HG03558 (cell line): ENCODE results near the gene PWWP2A.
"Not testable (repeated sequence)": the region's sequence is repeated elsewhere in the genome, so short reads cannot be mapped to it uniquely, and the experiment has no call there.

ENCODE experiments used
- ATAC-seq: cut with Tn5 transposase; IDR thresholded peaks from one replicate; pipeline ENCODE4 v1.9.1; 2021; ENCODE audit warnings: moderate number of reproducible peaks; ENCODE audit not compliant: unreplicated experiment; ENCODE audit errors: extremely low read depth

The PWWP2A gene

DNA sequence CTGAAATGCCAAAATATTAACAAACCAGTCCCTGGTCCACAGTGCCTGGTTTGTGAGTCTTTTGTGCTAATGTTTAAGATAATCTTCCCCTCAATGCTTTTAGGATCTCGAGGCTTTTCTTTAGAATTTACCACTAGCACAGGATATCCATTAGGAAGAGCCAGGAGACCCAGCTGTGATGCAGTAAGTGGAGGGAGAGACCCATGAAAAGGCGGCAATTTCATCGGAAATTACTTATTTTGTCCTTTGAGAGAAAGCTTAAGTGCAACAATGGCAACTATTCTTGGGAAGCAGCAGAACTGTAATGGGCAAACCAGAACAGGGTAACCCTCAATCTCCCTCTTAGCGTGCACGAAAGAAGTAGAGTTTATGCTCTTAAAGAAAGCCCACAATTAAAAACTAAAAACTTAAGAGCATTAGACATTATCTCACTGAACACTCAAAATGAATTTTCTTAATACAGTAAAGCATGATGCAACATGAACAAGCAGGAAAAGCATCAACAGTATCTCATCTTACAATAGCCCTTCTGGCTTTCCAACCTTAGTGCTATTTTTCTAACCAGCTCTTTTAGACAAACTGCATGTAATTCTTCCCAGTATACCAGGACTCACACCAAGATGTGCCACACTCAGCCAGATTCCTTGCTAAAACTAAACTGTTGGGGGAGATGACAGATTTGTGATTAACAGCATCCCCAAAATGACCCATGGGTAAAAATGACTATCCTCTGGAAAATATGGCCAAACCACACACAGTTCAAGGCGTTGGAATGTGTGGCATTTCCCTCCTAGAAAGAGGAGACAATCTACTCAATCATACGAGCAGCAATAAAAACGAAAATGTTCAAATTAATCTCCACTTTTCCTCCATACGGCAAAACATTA is 36.4 kb downstream of the PWWP2A start:
- ATAC-seq = no peak

DNA sequence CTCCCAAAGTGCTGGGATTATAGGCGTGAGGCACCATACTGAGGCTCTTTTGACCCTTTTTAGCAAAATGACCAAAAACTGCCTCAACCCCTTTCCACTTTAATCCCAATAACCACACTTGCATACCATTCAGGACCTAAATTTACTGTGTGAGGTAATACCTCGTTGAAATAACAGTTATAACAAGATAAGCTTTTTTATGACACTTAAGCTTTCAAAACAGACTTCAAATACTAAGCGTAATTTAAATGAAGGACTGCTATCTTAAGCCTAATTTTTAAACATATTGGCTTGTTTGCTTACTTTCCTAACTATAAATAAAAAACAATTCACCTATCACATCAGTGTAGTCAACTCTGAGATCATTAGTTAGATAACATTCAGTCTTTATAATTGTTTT is 37.8 kb downstream of the PWWP2A start:
- ATAC-seq = no peak

DNA sequence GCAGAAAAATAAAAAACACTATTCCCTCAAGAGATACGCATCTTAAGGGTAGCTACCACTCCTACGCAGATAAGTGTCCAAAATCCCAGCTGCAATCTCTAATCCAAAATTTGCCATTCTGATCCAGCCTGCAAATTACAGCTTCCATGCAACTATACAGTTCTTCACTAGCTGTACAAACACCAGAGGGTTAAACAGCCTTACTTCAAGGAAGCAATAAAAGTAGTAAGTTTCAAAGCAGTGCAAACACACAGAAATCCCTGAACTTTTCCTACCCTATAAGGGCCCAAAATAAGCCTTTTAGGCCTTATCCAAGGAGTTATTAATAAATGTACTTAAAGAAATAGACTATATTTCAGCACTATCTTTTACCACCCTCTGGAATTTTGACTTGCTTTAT is 39.5 kb downstream of the PWWP2A start:
- no peak for ATAC-seq

DNA sequence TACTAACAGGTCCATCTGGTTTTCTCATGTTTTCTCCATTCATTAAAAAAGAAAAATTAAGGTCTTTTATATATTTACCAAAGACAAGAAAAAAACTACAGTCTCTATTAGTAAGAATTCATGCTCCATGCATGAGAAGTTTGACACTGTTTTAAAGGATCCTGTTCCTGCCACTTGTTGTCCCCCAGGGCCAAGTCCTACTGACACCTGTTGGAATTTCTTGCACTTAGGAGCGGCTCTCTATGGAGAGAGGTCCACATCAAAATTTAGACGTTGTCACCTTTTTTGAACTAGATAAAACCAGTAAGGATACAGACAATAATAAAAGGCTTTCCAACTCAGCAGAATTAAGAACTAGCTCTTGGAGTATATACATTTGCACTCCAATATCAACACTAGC is 42.3 kb downstream of the PWWP2A start:
- no peak for ATAC-seq

DNA sequence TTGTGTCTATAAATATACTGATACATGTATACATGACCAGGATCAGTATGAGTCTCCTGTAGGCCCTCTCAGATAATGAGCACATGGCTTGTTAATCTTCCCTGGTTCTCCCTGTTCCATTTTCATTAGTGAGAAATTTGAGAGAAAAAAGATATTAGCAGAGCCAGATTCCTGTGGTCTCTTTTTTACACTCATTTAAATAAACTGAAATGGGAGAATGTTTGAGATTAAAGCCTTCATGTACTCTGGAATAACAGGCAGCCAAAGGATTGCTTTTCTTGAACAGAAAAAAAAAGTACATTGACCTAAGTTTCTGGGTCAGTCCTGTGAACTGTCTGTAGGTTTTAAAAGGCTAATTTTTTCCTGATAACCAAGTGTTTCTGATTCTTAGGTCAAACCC is 44.2 kb downstream of the PWWP2A start:
- ATAC-seq = no peak

DNA sequence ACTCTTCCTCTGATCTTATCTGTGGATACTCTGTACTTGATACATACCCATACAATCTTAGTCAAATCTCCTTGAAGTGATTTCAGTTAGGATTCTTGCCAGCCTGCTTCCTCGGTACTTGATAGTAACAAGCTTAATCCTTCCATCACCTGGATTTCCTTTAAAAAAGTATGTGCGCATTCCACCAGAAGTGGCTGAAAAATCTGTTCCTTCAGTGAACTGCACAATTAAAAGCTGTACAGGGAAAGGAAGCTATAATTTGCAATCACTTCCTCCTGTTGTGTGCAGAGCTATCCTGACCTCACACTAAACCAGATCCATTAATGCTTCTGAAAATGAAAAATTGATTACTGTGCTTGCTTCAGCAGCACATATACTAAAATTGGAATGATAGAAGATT is 47.3 kb downstream of the PWWP2A start:
- ATAC-seq = no peak

DNA sequence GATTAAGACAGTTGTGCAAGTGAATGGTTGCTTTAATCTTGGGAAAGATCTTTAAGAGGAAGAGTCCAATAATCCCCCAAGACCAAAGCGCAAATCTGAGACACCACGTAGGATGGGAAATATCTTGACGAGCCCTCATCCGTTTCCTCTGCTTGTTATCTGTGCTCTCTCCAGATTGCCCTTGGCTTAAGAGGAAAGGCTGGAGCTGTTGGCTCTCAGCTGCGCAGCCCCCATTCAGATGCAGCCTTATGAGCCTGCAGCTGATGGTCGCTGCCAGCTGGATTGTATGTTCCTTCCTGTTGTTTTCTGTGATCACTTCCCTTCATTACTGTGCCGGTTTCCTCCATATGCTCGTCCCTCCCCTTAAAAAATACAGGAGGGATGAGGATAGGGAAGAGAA is 47.7 kb downstream of the PWWP2A start:
- no peak for ATAC-seq

DNA sequence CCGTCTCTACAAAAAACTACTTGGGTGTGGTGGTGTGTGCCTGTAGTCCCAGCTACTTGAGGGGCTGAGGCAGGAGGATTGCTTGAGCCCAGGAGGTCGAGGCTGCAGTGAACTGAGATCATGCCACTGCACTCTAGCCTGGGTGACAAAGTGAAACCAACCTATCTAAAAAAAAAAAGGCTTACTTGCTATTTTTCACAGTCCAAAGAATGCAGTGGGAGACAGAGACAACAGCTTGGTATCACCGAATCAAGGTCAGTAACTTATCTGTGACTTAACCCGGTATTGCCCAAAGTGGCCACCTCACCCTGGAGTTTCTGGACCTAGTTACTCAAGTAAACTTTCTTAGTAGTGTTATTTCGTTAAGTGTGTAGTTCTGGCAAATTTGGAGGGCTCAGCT is 50.1 kb downstream of the PWWP2A start:
- ATAC-seq = not testable (repeated sequence)

DNA sequence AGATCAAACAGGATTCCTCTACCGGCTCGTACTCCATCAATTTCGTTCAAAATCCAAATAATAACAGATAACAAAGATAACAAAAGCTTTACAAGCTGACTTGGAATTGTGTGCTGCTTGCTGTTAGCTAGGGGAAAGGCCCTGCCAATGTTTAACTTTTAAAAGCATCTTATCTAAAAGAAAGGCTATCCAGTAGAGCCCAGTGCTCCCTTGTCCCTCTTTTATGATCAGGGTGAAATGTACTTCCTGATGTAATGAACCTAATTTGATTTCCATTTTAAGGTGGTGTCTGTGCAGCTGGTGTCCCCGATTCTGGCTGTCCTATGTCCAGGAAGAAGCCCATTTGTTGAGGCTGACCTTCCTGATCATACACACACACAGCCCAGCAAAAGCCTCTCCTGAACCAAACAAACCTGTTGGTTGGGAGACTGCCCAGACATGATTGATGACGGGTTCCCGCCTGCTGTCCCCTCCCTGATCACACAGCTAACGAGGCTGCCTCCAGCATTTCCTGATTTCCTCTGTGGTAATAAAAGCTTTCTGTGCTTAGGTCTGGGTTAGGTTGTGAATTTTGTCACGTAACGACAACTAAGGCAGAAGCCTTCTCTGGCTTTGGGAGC is 54.1 kb downstream of the PWWP2A start:
- no peak for ATAC-seq

DNA sequence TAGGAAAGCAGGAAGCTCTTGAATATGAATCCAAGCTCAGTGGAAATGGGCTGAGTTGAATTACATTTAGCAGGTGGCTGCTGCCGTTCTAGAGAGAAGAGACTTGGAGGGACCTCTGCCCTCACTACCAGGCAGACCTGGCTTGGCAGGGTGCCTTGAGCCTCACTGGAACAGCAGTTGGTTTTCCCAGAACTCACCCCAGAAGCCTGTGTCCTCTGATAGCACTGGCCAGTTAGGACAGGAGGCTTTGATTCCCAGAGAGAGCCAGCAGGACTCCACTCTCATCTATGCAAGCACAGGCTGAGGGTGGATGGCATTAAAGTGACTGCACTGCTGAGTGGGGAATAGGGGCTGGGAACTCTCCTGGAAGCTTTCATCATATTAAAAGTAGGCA is 54.8 kb downstream of the PWWP2A start:
- ATAC-seq = no peak

DNA sequence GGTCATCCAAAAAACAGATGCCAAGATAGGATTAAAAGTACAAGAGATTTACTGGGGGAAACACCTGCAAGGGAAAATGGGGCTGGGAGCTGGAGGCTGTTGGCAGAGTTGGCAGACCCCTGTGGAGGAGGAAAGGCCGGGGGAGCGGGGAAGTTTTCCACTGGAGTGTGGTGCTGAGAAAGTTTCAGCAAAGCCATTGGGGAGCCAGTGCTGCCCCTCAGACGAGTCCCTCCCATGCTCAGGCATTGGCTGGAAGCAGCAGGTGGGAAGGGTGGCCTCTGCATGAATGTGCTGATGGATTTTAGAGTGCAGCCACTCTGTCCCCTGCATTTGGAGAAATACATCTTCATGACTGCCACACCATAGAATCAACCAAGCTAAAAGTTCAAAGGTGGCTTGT is 57.5 kb downstream of the PWWP2A start:
- ATAC-seq = no peak

DNA sequence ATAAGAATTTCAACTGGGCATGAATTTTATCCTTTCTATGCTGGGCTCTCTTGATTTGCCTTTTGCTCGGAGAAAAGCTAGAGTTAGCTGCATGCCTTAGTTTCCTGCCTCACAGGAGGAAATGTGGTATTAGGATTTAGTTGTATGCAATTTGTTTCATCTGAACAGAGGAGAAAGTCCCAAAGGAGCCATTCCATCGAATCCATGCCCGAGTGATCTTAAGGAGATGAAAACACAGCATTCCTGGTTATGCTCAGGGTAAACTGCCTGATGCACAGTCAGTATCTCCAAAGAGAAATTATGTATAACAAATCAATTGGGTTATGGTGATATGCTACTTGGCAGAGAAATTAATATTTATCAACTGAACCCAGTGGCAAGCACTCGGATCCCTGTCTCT is 59.2 kb downstream of the PWWP2A start:
- no peak for ATAC-seq

DNA sequence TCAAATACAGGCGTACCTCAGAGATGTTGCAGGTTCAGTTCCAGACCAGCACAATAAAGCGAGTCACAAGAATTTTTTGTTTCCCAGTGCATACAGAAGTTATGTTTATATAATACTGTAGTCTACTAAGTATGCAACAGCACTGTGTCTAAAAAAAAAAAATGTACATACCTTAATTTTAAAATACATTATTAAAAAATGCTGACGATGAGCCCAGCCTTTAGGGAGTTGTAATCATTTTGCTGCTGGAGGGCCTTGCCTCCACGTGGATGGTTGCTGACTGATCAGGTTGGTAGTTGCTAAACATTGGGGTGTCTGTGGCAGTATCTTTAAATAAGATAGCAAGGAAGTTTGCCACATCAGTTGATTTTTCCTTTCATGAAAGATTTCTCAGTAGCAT is 62.0 kb downstream of the PWWP2A start:
- no peak for ATAC-seq

DNA sequence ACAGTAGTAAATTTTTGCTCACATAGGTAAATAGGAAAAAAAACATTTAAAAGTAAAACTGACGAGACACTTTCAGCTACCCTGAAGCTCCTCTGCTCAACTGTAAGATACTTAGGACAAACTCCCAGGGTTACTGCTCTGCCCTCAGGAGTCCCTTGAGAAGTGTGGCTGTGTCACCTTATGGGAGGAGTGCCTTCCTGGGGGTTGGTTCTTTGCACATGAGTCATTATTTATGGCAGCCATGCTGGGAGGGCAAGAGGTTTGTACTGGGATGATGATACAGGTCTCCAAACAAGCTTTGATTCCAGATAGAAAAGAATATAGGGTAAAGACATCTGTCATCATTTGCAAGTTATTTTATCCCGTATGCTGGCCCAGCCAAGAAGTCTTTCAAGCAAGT is 64.4 kb downstream of the PWWP2A start:
- ATAC-seq = no peak

DNA sequence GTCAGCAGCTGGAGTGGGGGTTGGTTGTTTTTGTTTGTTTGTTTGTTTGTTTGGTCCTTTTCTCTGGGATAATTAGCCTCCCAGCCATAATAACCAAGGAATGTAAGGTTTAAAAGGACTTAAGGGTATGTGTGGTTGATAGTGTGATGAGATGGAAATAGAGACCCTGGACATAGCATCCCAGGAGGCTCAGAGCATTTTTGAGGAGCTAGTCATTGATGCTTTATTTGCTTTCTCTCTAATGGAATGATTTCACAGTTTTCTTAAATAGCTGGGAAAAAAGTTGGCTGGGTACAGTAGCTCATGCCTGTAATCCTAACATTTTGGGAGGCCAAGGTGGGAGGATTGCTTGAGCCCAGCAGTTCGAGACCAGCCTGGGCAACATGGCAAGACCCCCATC is 65.2 kb downstream of the PWWP2A start:
- no peak for ATAC-seq

DNA sequence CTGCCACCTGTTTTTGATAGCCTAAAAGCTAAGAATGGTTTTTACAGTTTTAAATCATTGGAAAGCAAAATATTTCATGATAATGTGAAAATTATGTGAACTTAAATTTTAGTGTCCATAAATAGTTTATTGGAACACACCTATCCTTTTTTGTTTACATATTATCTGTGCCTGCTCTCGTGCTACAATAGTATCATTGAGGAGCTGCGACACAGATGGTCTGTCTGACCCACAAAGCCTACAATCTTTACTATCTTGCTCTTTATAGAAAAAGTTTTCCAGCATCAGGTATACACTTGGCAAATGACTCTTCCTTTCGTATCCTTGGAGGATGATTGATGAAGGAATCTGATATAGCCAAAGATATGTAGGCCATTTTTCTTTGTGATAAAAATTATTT is 70.2 kb downstream of the PWWP2A start:
- no peak for ATAC-seq

DNA sequence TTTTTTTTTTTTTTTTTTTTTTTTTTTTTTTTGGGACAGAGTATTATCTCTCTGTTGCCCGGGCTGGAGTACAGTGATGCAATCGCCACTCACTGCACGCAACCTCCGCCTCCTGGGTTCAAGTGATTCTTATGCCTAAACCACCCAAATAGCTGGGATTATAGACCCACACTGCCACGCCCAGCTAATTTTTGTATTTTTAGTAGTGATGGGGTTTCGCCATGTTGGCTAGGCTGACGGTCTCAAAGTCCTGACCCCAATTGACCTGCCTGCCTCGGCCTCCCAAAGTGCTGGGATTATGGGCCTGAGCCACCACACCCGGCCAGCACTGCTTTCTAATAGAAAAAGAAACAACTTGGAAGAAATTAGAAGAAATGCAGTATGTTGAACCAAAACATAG is 71.1 kb downstream of the PWWP2A start:
- no peak for ATAC-seq

DNA sequence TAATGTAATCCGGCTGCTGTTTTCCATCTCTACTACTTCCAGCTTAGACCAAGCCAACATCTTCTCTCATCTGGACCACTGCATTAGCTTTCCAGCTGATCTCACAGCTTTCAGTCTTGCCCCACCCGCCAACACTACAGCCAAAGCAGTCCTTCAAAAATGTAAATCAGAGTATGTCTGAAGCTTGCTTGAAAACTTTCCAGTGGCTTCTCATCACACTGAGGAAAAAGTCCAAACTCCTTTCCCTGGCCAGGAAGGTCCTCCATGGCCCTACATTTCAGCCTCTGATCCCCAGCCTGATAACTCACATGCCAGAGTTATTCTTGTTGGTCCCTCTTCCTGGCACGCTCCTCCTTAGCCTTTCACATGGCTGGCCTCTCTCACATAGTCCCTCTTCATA is 71.8 kb downstream of the PWWP2A start:
- ATAC-seq = no peak

DNA sequence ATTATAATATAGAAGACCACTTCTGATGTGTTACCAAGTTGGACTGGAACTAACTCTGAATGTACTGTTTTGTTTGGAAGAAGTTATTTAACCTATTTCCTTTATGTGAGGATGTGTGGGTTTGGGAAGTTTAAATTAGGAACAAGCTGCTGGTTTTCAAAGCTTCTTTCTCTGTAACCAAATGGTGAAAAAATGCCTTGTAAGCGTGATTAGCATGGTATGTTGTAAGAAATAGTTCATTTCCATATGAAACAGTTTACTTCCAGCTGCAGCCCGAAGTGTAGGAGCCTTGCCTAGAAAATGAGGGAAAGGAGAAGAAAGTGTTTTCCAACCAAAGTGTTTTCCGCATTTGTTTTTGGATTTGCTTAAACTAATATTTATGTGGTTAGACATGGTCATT is 74.3 kb downstream of the PWWP2A start:
- no peak for ATAC-seq

DNA sequence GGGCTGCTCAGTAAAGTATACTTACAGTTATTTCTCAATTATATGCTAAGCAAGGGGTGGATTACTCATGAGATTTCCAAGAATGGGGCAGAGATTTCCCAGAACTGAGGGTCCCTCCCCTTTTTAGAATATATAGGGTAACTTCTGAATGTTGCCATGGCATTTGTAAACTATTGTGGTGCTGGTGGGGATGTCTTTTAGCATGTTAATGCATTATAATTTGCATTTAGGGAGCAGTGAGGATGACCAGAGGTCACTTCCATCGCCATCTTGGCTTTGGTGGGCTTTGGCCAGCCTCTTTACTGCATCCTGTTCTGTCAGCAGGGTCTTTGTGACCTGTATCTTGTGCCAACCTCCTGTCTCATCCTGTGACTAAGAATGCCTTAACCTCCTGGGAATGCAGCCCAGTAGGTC is 74.9 kb downstream of the PWWP2A start:
- ATAC-seq = no peak

DNA sequence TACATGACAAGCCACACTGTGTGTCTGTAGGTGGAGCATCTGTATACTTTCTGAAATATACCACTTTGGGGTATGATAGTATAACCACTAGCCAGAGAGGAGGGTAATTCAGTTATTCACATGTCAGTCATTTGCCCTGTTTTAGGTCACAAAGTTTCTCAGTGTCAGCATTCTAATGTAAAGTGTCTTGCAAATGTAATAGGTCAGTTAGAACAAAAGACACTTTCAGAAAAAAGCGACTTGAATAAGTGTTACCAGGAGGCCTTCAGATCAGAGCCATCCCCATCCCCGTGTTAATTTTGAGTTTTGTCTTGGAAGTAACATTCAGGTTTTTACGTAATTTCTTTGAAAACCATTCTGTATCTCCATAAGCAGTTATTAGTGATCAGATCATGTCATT is 76.6 kb downstream of the PWWP2A start:
- no peak for ATAC-seq
